IMR-90 (cell line): ENCODE measurements around the gene INPP5E.

Source experiments
- CEBPB ChIP-seq: IDR thresholded peaks from 2 replicates; pipeline ENCODE4 v1.6.1; 2012; ENCODE audit warnings: low read depth, low read length, improper control_type of control experiment
- FOS ChIP-seq: fragments of 150-350 bp; IDR thresholded peaks from 2 replicates; pipeline ENCODE4 v1.6.1; 2016; ENCODE audit warnings: low read depth, low read length
- MXI1 ChIP-seq: IDR thresholded peaks from 2 replicates; pipeline ENCODE4 v1.6.1; 2012; ENCODE audit warnings: low read depth, mild to moderate bottlenecking, low read length, moderate library complexity, borderline replicate concordance
- POLR2A ChIP-seq: IDR thresholded peaks from 2 replicates; pipeline ENCODE4 v1.6.1; 2012; ENCODE audit warnings: mild to moderate bottlenecking, low read depth, low read length
- RAD21 ChIP-seq: IDR thresholded peaks from 2 replicates; pipeline ENCODE4 v1.6.1; 2012; ENCODE audit warnings: low read length, improper control_type of control experiment
- RCOR1 ChIP-seq: IDR thresholded peaks from 2 replicates; pipeline ENCODE4 v1.6.1; 2012; ENCODE audit warnings: mild to moderate bottlenecking, low read length, improper control_type of control experiment; ENCODE audit not compliant: insufficient replicate concordance
- RFX5 ChIP-seq: IDR thresholded peaks from 2 replicates; pipeline ENCODE4 v1.8.0; 2012; ENCODE audit warnings: low read depth, mild to moderate bottlenecking, low read length, moderate library complexity
- SMC3 ChIP-seq: fragments of 150-350 bp; IDR thresholded peaks from 2 replicates; pipeline ENCODE4 v1.6.1; 2016; ENCODE audit warnings: low read depth, mild to moderate bottlenecking, antibody characterized with exemption, low read length, moderate library complexity
- TF ChIP-seq, protein P1 (sequence below): conservative IDR thresholded peaks from 2 replicates; pipeline ENCODE4 v1.5.1; 2012; ENCODE audit warnings: mild to moderate bottlenecking, low read depth, low read length, improper control_type of control experiment
- TF ChIP-seq, protein P2 (sequence below): fragments of 150-350 bp; IDR thresholded peaks from 2 replicates; pipeline ENCODE4 v1.6.1; 2017; ENCODE audit warnings: mild to moderate bottlenecking, antibody characterized with exemption, low read length, low read depth

DNA sequence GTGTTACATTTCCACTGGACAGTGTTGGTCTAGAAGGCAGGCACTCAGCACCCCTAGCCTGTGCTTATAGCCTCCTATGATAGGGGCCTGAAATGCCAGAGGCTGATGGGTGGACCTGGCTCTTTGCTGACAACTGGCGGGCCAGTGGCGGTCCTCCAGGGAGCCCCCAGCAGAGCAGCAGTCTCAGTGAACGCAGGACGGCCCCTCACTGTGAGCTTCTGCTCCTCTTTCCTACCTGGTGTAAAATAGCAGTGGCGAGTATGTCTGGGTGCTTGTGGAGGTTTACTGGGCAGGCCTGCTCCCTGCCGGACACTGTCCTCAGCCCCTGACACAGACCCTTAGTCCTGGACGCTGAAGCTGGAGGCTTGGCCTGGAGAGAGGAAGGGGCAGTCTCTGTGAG, 46.5 kb upstream of the INPP5E start:
- no peak for TF ChIP-seq RAD21
- TF ChIP-seq, protein P1, sequence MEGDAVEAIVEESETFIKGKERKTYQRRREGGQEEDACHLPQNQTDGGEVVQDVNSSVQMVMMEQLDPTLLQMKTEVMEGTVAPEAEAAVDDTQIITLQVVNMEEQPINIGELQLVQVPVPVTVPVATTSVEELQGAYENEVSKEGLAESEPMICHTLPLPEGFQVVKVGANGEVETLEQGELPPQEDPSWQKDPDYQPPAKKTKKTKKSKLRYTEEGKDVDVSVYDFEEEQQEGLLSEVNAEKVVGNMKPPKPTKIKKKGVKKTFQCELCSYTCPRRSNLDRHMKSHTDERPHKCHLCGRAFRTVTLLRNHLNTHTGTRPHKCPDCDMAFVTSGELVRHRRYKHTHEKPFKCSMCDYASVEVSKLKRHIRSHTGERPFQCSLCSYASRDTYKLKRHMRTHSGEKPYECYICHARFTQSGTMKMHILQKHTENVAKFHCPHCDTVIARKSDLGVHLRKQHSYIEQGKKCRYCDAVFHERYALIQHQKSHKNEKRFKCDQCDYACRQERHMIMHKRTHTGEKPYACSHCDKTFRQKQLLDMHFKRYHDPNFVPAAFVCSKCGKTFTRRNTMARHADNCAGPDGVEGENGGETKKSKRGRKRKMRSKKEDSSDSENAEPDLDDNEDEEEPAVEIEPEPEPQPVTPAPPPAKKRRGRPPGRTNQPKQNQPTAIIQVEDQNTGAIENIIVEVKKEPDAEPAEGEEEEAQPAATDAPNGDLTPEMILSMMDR: no peak
- TF ChIP-seq POLR2A: no peak
- no peak for TF ChIP-seq RCOR1
- TF ChIP-seq CEBPB: no peak
- no peak for TF ChIP-seq RFX5
- TF ChIP-seq, protein P2, sequence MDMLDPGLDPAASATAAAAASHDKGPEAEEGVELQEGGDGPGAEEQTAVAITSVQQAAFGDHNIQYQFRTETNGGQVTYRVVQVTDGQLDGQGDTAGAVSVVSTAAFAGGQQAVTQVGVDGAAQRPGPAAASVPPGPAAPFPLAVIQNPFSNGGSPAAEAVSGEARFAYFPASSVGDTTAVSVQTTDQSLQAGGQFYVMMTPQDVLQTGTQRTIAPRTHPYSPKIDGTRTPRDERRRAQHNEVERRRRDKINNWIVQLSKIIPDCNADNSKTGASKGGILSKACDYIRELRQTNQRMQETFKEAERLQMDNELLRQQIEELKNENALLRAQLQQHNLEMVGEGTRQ: no peak
- no peak for TF ChIP-seq FOS
- TF ChIP-seq MXI1: no peak
- TF ChIP-seq SMC3: no peak
